K562 (cell line): ENCODE data around the gene KLHDC7A.

ENCODE experiments used
- CREB1 ChIP-seq, 2 experiments: sonication (generic) in 1 of 2; formaldehyde crosslinking in 1 of 2; IDR thresholded peaks; 2 replicates each; pipeline versions ENCODE4 v1.6.1 to v1.8.0; 2012 to 2022; ENCODE audit warnings: inconsistent platforms in 1 of 2, mild to moderate bottlenecking in 1 of 2, missing genetic modification reagents in 1 of 2, moderate library complexity in 1 of 2
- TF ChIP-seq, protein P1 (sequence below): sonication (generic); formaldehyde crosslinking; IDR thresholded peaks from 2 replicates; pipeline ENCODE4 v1.8.0; 2022; ENCODE audit warnings: mild to moderate bottlenecking, missing genetic modification reagents

DNA sequence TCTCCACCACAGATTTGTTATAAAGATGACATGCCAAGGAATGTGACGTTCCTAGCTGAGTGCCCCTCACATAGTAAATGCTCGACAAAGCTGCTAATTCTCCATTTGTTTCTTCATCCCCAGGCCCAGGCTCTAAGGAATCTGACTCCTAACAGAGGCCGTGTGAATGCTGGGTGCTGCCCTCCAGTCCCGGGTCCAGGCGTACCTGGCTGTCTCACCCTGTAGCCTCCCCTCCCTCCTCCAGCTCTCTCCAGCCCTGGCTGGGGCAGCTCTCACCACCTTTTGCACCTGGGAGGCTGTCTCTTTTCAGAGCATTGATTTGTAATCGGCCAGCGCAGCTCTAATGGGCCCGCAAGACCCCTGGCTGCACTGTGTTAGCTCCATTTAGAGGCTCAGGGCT, 11.2 kb upstream of the KLHDC7A start:
- TF ChIP-seq, protein P1, sequence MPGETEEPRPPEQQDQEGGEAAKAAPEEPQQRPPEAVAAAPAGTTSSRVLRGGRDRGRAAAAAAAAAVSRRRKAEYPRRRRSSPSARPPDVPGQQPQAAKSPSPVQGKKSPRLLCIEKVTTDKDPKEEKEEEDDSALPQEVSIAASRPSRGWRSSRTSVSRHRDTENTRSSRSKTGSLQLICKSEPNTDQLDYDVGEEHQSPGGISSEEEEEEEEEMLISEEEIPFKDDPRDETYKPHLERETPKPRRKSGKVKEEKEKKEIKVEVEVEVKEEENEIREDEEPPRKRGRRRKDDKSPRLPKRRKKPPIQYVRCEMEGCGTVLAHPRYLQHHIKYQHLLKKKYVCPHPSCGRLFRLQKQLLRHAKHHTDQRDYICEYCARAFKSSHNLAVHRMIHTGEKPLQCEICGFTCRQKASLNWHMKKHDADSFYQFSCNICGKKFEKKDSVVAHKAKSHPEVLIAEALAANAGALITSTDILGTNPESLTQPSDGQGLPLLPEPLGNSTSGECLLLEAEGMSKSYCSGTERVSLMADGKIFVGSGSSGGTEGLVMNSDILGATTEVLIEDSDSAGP (CRISPR knock-in tag): no peak
- TF ChIP-seq CREB1 (IDR thresholded peaks at IDR 0.05): no peak
- no peak for TF ChIP-seq CREB1 (CRISPR knock-in tag; IDR thresholded peaks at IDR 0.05)
